HEK293T (cell line): ENCODE measurements around the gene FBN2.

ENCODE experiments used
- ARNT ChIP-seq: fragments of 450-650 bp; IDR thresholded peaks from 2 replicates; pipeline ENCODE4 v1.6.1; 2017; ENCODE audit warnings: mild to moderate bottlenecking
- BHLHE40 ChIP-seq: fragments of 450-650 bp; IDR thresholded peaks from 2 replicates; pipeline ENCODE4 v1.6.1; 2016; ENCODE audit warnings: mild to moderate bottlenecking, moderate library complexity, borderline replicate concordance
- CTBP1 ChIP-seq: fragments of 450-650 bp; IDR thresholded peaks from 2 replicates; pipeline ENCODE4 v1.6.1; 2016; ENCODE audit warnings: borderline replicate concordance
- LEF1 ChIP-seq: fragments of 450-650 bp; IDR thresholded peaks from 2 replicates; pipeline ENCODE4 v1.6.1; 2017; ENCODE audit warnings: mild to moderate bottlenecking, borderline replicate concordance
- SUZ12 ChIP-seq: fragments of 450-650 bp; IDR thresholded peaks from 2 replicates; pipeline ENCODE4 v1.6.1; 2016; ENCODE audit warnings: mild to moderate bottlenecking
- TARDBP ChIP-seq: fragments of 450-650 bp; IDR thresholded peaks from 2 replicates; pipeline ENCODE4 v1.6.1; 2016

GRCh38 chr5:128539038-128539429 is 989 bp upstream of the FBN2 start:
- TF ChIP-seq TARDBP (no peak), ARNT (no peak), CTBP1 (no peak), SUZ12 (no peak), BHLHE40 (no peak), LEF1 (no peak)
